Neural crest cell (in vitro differentiated cells): ENCODE measurements around the gene TINCR. TPM values are rescaled to one million over a fixed set of nuclear protein-coding genes. Genes with fewer than 3 reads are reported as not detected.
A peak's percentile ranks its signal among the peaks of the same experiment; 100 is the strongest.

ENCODE experiments used
- DNase-seq: peaks from one replicate; pipeline ENCODE4 v3.0.0; 2021; ENCODE audit warnings: low read depth, mixed read lengths, low spot score
- H3K27ac Mint-ChIP-seq: one replicate; pipeline ENCODE4 v1.8.0; 2021; ENCODE audit warnings: mild to moderate bottlenecking, mixed read lengths; ENCODE audit not compliant: unreplicated experiment
- H3K27me3 Mint-ChIP-seq: 2 replicates; pipeline ENCODE4 v1.8.0; 2021; ENCODE audit warnings: low read depth, mild to moderate bottlenecking, mixed read lengths
- H3K36me3 Mint-ChIP-seq: 2 replicates; pipeline ENCODE4 v1.8.0; 2021; ENCODE audit warnings: low read depth, mild to moderate bottlenecking, mixed read lengths
- H3K4me1 Mint-ChIP-seq: 2 replicates; pipeline ENCODE4 v1.8.0; 2021; ENCODE audit warnings: mixed read lengths
- H3K4me3 Mint-ChIP-seq: one replicate; pipeline ENCODE4 v1.8.0; 2021; ENCODE audit warnings: mild to moderate bottlenecking, mixed read lengths
- H3K9me3 Mint-ChIP-seq: 2 replicates; pipeline ENCODE4 v1.8.0; 2021; ENCODE audit warnings: mixed read lengths
- total RNA-seq: library from RNA; stranded (reverse); gene quantifications from 2 replicates; pipeline ENCODE4 v1.2.1, GENCODE V29; 2021
- TF ChIP-seq, protein P1 (sequence below): fragments of 200-600 bp; sonication (generic); conservative IDR thresholded peaks from 2 replicates; pipeline ENCODE4 v1.5.0; 2021; ENCODE audit warnings: antibody characterized with exemption, mild to moderate bottlenecking

TINCR gene
- total RNA-seq, 1 donor from 2014 or later = 0.37 TPM

DNA sequence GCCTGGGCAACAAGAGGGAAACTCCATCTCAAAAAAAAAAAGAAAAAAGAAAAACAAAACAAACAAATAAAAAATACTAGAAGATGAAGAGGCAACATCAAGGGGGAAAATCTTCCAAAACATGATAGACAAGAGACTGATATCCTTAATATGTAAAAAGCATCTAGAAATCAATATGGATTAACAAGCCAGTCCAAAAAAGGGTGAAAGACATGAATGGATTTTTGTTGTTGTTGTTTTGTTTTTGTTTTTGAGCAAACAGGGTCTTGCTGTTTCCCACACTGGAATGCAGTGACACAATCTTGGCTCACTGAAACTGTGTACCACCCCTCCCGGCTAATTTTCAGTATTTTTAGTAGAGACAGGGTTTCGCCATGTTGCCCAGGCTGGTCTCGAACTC, 4.0 kb upstream of the TINCR start:
- TF ChIP-seq, protein P1, sequence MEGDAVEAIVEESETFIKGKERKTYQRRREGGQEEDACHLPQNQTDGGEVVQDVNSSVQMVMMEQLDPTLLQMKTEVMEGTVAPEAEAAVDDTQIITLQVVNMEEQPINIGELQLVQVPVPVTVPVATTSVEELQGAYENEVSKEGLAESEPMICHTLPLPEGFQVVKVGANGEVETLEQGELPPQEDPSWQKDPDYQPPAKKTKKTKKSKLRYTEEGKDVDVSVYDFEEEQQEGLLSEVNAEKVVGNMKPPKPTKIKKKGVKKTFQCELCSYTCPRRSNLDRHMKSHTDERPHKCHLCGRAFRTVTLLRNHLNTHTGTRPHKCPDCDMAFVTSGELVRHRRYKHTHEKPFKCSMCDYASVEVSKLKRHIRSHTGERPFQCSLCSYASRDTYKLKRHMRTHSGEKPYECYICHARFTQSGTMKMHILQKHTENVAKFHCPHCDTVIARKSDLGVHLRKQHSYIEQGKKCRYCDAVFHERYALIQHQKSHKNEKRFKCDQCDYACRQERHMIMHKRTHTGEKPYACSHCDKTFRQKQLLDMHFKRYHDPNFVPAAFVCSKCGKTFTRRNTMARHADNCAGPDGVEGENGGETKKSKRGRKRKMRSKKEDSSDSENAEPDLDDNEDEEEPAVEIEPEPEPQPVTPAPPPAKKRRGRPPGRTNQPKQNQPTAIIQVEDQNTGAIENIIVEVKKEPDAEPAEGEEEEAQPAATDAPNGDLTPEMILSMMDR = no peak
- DNase-seq = no peak
- H3K9me3 Mint-ChIP-seq = peaks cover 3% of the 10 kb centered on the region
- H3K4me1 Mint-ChIP-seq = peaks cover 4% of the 10 kb centered on the region
- peaks cover 25% of the 10 kb centered on the region for H3K27me3 Mint-ChIP-seq
- no peak overlapping the region for H3K27ac Mint-ChIP-seq
- no peaks in the 10 kb centered on the region for H3K36me3 Mint-ChIP-seq
- H3K4me3 Mint-ChIP-seq = no peak overlapping the region

GRCh38 chr19:5567970-5568407, 236 bp upstream of the TINCR start:
- TF ChIP-seq, protein P1 = no peak
- peaks cover 7% of the 10 kb centered on the region for H3K4me1 Mint-ChIP-seq
- peaks cover 30% of the 10 kb centered on the region for H3K27me3 Mint-ChIP-seq
- no peaks in the 10 kb centered on the region for H3K36me3 Mint-ChIP-seq
- no peak for DNase-seq
- no peak overlapping the region for H3K4me3 Mint-ChIP-seq
- peaks cover 3% of the 10 kb centered on the region for H3K9me3 Mint-ChIP-seq
- H3K27ac Mint-ChIP-seq = no peak overlapping the region

- H3K27ac Mint-ChIP-seq = no peak overlapping the region
- no peak overlapping the region for H3K4me3 Mint-ChIP-seq
- no peaks in the 10 kb centered on the region for H3K36me3 Mint-ChIP-seq
- H3K4me1 Mint-ChIP-seq = peaks cover 3% of the 10 kb centered on the region
- peaks cover 3% of the 10 kb centered on the region for H3K9me3 Mint-ChIP-seq
- no peak for DNase-seq
- H3K27me3 Mint-ChIP-seq = peaks cover 31% of the 10 kb centered on the region
- TF ChIP-seq, protein P1 = no peak
Observed at GRCh38 chr19:5564930-5565329, 2.8 kb downstream of the TINCR start.

GRCh38 chr19:5563935-5564612, 3.7 kb downstream of the TINCR start:
- Mint-ChIP-seq H3K27ac (no peak overlapping the region), H3K27me3 (peaks cover 24% of the 10 kb centered on the region), H3K4me3 (no peak overlapping the region)

GRCh38 chr19:5563008-5563431, 4.7 kb downstream of the TINCR start:
- H3K27ac Mint-ChIP-seq = no peak overlapping the region
- H3K9me3 Mint-ChIP-seq = peaks cover 3% of the 10 kb centered on the region
- DNase-seq = no peak
- peaks cover 3% of the 10 kb centered on the region for H3K4me1 Mint-ChIP-seq
- TF ChIP-seq, protein P1 = peak; percentile 34
- no peaks in the 10 kb centered on the region for H3K36me3 Mint-ChIP-seq
- H3K4me3 Mint-ChIP-seq = no peak overlapping the region
- H3K27me3 Mint-ChIP-seq = peaks cover 14% of the 10 kb centered on the region

More at GRCh38 chr19:5563935-5564612, 3.7 kb downstream of the TINCR start:
- H3K9me3 Mint-ChIP-seq = peaks cover 3% of the 10 kb centered on the region
- H3K36me3 Mint-ChIP-seq = no peaks in the 10 kb centered on the region
- DNase-seq = no peak
- peaks cover 3% of the 10 kb centered on the region for H3K4me1 Mint-ChIP-seq
- TF ChIP-seq, protein P1 = no peak
